GM21723 (cell line): ENCODE data around the gene HMOX1.
"Not testable (repeated sequence)": the region's sequence is repeated elsewhere in the genome, so short reads cannot be mapped to it uniquely, and the experiment has no call there.

Experiments
- ATAC-seq: cut with Tn5 transposase; IDR thresholded peaks from one replicate; pipeline ENCODE4 v1.9.1; 2021; ENCODE audit warnings: mild to moderate bottlenecking, moderate library complexity; ENCODE audit not compliant: unreplicated experiment

Gene HMOX1

DNA sequence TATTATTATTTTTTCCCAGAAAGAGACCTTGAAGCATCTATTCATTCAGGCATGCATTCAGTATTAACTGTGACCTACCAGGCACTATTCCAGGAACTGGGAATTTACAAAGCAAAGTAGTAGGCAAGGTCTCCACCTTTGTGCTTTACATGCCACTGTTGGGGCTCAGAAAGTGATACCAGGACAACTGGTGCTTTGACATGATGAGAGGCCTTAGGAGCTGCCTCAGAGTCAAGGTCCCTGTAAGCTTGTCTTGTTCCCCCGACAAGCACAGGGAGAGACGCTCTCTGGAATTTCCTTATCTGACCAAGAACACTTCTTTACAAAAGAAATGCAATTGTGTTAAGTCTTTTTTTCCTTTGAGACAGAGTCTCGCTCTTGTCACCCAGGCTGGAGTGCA lies 2.3 kb upstream of the HMOX1 start:
- no peak for ATAC-seq

- ATAC-seq, result no peak
Measured at GRCh38 chr22:35379146-35379993, 1.5 kb upstream of the HMOX1 start.

DNA sequence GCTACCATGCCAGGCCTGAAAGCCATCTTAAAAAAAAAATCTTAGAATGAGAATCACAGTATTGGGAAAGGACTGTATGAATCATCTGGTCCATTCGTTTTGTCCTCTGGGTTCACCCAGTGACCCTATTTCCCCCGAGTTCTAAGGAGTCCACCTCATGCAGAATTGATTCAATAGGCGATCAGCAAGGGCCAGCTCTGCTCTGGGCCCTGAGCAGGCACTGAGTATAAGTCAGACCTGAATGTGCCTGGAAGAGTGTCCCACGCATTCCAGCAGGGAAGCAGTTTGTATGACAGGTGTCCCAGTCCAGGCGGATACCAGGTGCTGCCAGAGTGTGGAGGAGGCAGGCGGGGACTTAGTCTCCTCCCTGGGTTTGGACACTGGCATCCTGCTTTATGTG lies 883 bp upstream of the HMOX1 start:
- no peak for ATAC-seq

- peak; percentile 3 for ATAC-seq
Measured at GRCh38 chr22:35381424-35382009, 621 bp downstream of the HMOX1 start.

- ATAC-seq, result no peak
Measured at GRCh38 chr22:35383679-35384071, 2.8 kb downstream of the HMOX1 start.

DNA sequence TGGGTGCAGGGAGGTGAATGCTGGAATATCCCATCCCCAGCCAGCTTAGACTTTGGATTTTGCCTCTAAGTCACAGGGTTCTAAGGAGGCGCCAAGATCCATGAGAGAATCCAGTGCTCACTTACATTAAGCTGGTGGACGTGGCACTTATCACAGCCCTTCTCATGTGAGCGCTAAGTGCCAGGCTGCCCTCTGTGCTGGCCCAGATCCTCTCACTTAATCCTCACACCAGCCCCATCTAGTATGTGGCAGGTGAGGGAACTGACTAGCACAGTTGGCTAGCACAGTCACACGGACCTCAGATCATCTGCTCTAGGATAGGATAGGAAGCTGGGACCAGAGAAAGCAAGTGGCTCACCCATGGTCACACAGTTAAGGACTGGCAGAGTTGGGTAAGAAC lies 3.6 kb downstream of the HMOX1 start:
- no peak for ATAC-seq

- ATAC-seq, result no peak
Measured at GRCh38 chr22:35384975-35385588, 4.2 kb downstream of the HMOX1 start.

- no peak for ATAC-seq
Measured at GRCh38 chr22:35386670-35387288, 5.9 kb downstream of the HMOX1 start.

DNA sequence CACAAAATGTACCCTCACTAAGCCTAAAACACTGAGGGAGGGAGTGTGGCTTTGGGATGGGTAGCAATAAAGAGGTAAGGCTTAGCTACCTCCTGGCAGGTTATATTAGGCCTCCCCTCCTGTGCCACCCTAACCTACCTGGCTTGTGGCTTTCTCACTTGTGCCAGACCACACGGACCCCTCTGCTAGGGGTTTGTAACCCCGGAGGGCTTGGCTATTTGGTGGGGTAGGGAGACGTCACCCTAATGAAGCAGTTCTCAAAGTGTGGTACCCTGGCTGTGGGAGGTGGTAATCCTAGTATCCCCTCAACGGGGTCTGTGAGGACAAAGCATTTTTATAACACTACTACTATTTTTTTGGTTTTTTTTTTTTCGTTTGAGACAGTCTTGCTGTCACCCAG lies 10.0 kb downstream of the HMOX1 start:
- ATAC-seq, result no peak

GRCh38 chr22:35392357-35392756 lies 11.5 kb downstream of the HMOX1 start:
- ATAC-seq, result no peak

DNA sequence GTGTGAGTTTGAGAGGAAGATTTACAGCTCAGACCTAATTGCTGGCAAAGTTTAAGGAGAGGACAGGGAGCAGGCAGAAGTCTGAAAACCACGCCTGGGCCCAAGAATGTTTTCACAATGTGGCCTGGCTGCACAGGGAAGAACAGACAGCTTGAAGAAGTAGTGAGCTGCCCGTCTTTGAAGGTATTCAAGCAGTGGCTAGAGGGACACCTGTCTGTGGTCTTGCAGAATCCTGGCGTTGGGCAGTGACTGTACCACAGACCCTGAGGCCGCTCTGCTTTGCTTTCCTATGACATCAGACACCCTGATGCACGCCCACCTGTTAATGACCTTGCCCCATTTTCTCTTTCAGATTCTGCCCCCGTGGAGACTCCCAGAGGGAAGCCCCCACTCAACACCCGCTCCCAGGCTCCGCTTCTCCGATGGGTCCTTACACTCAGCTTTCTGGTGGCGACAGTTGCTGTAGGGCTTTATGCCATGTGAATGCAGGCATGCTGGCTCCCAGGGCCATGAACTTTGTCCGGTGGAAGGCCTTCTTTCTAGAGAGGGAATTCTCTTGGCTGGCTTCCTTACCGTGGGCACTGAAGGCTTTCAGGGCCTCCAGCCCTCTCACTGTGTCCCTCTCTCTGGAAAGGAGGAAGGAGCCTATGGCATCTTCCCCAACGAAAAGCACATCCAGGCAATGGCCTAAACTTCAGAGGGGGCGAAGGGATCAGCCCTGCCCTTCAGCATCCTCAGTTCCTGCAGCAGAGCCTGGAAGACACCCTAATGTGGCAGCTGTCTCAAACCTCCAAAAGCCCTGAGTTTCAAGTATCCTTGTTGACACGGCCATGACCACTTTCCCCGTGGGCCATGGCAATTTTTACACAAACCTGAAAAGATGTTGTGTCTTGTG lies 12.5 kb downstream of the HMOX1 start:
- no peak for ATAC-seq

GRCh38 chr22:35394011-35394312 lies 13.1 kb downstream of the HMOX1 start:
- no peak for ATAC-seq

DNA sequence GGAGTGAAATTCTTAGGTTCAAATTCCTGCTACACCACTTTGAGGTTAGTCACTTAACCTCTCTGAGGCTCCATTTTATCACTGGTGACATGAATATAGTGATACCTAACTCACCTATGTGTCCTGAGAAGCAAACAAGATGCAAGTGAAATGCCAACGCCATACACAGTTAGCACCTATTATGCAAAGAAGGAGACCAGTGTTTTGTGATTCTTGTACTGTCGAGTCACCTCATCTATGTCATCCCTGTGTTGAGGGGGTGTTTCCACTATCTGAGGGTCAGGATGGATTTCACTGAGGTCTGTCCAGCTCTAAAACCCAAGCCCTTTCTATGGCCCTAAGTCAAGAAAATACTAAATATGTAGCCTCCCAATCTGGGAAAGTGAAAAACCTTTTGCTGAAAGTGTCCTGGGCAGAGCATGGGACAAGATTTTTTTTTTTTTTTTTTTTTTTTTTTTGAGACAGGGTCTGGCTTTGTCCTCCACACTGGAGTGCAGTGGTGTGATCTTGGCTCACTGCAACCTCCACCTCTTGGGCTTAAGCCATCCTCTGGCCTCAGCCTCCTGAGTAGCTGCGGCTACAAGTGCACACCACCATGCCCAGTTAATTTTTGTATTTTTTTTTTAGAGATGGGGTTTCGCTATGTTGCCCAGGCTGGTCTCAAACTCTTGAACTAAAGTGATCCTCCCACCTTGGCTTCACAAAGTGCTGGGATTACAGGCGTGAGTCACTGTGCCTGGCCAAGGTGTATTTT lies 14.1 kb downstream of the HMOX1 start:
- no peak for ATAC-seq

DNA sequence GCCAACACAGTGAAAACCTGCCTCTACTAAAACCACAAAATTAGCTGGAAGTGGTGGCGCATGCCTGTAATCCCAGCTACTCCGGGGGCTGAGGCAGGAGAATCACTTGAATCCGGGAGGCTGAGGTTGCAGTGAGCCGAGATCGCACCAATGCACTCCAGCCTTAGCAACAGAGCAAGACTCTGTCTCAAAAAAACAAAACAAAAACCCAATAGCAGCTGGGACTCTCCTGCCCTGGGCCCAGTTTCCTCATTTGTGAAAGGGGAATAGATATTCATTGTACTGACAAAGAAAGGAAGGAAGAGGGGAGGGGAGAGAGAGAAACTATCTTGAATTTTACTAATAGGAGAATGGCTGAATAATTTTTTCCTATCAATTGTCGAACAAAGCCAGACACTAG lies 15.7 kb downstream of the HMOX1 start:
- not testable (repeated sequence) for ATAC-seq

GRCh38 chr22:35397095-35397904 lies 16.4 kb downstream of the HMOX1 start:
- no peak for ATAC-seq

- no peak for ATAC-seq
Measured at GRCh38 chr22:35398591-35398973, 17.7 kb downstream of the HMOX1 start.

- no peak for ATAC-seq
Measured at GRCh38 chr22:35399114-35399677, 18.3 kb downstream of the HMOX1 start.

GRCh38 chr22:35399678-35400500 lies 19.0 kb downstream of the HMOX1 start, which contains the start of gene MCM5:
TSS of gene MCM5 (plus strand) at chr22:35400140. CDS start at chr22:35400439, 299 bp downstream.
- ATAC-seq, result peak; percentile 90
